Measurements from ENCODE around the gene TEP1. TPM values are rescaled to one million over a fixed set of nuclear protein-coding genes. Genes with fewer than 3 reads are reported as not detected.

The TEP1 gene
- total RNA-seq, 2 donors from 2014 or later: 36.6 to 86.1 TPM

DNA sequence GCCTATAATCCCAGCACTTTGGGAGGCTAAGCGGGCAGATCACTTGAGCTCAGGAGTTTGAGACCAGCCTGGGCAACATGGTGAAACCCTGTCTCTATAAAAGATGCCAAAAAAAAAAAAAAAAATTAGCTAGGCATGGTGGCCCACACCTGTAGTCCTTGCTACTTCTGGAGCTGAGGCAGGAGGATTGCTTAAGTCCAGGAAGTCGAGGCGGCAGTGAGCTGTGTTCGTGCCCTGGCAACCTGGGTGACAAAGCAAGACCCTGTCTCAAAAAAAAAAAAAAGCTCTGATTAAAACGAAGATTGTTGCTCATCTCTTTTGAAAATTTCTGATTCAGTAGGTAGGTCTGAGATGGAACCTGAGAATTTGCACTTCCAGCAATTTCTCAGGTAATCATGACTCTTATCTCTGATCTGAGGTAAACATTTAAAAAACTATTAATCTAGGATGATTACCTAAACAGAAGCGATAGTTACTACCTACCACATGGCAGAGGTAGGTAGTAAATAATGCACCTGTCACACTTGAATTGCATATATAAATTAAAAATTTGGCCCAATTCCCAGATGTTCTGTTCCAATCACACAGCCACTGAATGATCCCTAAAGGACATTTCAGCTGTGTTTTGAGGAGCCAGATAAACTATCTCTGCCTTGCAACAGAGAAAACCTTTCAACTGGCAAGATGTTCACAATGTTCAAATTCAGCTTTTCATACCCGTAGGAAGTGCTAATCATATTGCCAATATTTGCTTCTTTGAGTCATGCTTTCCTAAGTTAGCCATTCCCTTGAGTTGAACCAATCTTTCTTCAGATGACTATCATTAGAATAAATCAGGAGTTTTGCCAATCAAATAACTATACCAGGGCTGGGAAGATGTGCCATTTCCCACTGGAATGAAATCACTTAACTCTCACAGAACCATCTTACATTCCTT, 4.2 kb upstream of the TEP1 start:
- Mint-ChIP-seq H3K27ac (no peak overlapping the region), H3K27me3 (no peaks in the 10 kb centered on the region), H3K4me1 (peaks cover 17% of the 10 kb centered on the region), H3K4me3 (no peak overlapping the region), H3K36me3 (ENCODE audit: low read depth) (peaks cover 11% of the 10 kb centered on the region), H3K9me3 (no peaks in the 10 kb centered on the region)
- ATAC-seq (replicated peaks): no peak

DNA sequence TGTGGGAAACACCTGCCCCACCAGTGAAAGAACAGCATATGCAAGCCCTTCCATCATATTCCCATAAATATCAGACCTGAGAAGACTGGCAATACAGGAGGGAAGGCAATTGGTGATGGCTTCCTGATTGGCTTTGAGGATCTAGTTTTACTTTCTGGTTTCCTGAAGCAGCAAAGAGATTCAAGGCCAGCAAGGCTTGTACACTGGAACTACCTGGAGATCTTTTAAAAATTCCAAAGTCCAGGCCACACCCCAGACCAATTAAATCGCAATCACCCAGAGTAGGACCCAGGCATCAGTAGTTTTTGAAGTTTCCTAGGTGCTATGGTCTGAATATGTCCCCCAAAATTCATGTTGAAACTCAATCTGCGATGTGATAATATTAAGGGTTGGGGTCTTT, 2.9 kb upstream of the TEP1 start:
- Mint-ChIP-seq H3K27me3 (no peaks in the 10 kb centered on the region), H3K4me3 (peak overlapping the region; percentile 19), H3K36me3 (ENCODE audit: low read depth) (peaks cover 18% of the 10 kb centered on the region), H3K4me1 (peaks cover 19% of the 10 kb centered on the region), H3K27ac (peak overlapping the region; percentile 5), H3K9me3 (no peaks in the 10 kb centered on the region)
- no peak for ATAC-seq (replicated peaks)

DNA sequence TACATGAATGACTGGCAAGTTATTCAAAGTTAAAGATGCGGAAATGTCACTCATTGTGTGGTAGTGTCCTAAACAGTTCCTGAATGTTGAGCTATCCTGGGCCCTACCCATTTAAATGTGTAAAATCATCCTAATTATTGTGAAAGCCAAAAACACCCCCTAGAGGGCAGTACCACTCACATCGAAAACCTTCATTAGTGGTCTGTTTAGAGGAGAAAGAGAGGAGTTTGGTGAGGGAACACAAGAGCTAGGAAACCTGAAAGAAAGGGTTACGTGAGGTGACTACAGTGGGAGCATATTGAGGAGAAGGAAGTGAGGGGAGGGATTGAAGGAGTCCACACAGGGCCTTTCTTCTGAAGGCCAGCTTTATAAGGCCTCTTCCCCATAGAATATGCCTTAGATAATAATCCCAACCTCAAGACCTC, 2.5 kb upstream of the TEP1 start:
- Mint-ChIP-seq H3K27me3 (no peaks in the 10 kb centered on the region), H3K27ac (peak overlapping the region; percentile 5), H3K4me3 (peak overlapping the region; percentile 19), H3K4me1 (peaks cover 24% of the 10 kb centered on the region), H3K9me3 (no peaks in the 10 kb centered on the region), H3K36me3 (ENCODE audit: low read depth) (peaks cover 23% of the 10 kb centered on the region)
- peak; percentile 28 for ATAC-seq (replicated peaks)

DNA sequence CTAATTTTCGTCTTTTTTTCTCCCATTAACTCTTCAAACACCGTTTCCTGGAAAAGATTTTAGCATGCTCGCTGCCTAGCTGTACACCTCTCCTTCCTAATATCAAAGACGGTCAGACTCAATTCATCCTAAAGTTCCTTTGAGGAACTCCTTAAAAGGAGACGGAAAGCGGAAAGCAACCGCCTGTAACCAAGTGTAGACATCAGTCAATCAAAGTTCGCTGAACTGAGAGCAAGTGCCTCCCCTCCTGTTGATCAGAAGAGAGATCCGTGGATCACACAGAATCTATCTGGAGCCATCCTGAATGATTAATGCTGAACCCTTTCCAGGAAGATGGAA, 412 bp upstream of the TEP1 start:
- Mint-ChIP-seq H3K27ac (peak overlapping the region; percentile 97), H3K36me3 (ENCODE audit: low read depth) (peaks cover 31% of the 10 kb centered on the region), H3K4me3 (peak overlapping the region; percentile 95), H3K9me3 (no peaks in the 10 kb centered on the region), H3K4me1 (peaks cover 30% of the 10 kb centered on the region), H3K27me3 (no peaks in the 10 kb centered on the region)
- ATAC-seq (replicated peaks): peak; percentile 58

DNA sequence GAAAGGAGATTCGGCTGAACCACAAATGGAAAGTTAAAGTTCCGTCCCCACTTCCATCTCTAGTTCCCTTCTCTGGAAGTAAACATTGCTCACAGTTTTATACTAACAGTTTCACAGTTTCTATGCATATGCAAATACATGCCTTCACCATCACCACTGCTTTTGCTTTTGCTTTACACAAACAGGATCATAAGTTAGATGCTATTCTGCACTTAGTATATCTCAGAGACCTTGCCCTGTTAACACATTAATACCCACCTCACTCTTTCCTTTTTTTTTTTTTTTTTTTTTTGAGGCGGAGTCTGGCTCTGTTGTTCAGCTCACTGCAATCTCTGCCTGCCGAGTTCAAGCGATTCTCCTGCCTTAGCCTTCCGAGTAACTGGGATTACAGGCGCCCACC, 890 bp downstream of the TEP1 start:
- Mint-ChIP-seq H3K4me1 (peaks cover 30% of the 10 kb centered on the region), H3K4me3 (peak overlapping the region; percentile 95), H3K9me3 (no peaks in the 10 kb centered on the region), H3K27me3 (no peaks in the 10 kb centered on the region), H3K27ac (peak overlapping the region; percentile 97), H3K36me3 (ENCODE audit: low read depth) (peaks cover 42% of the 10 kb centered on the region)
- peak; percentile 47 for ATAC-seq (replicated peaks)

DNA sequence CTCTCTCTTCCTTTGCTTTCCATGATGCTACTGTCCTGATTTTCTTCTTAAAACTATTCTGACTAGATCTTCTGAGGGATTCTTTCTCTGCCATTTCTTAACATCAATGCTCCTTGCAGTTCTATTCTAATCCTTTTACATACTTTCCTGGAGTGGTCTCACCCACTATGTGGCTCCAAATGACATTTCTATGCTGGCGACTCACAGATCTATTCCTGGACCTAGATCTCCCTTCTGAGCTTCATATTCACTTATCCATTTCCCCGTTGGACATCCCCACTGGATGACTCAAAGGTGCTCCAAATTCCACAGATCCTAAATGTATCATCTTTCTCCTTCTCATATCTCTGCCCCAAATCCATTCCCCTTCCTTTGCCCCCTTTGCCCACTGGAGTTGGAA, 4.1 kb downstream of the TEP1 start:
- H3K27ac Mint-ChIP-seq: peak overlapping the region; percentile 20
- H3K4me3 Mint-ChIP-seq: no peak overlapping the region
- no peaks in the 10 kb centered on the region for H3K9me3 Mint-ChIP-seq
- no peaks in the 10 kb centered on the region for H3K27me3 Mint-ChIP-seq
- H3K4me1 Mint-ChIP-seq: peaks cover 37% of the 10 kb centered on the region
- ATAC-seq (replicated peaks): no peak
- H3K36me3 Mint-ChIP-seq (ENCODE audit: low read depth): peaks cover 73% of the 10 kb centered on the region

DNA sequence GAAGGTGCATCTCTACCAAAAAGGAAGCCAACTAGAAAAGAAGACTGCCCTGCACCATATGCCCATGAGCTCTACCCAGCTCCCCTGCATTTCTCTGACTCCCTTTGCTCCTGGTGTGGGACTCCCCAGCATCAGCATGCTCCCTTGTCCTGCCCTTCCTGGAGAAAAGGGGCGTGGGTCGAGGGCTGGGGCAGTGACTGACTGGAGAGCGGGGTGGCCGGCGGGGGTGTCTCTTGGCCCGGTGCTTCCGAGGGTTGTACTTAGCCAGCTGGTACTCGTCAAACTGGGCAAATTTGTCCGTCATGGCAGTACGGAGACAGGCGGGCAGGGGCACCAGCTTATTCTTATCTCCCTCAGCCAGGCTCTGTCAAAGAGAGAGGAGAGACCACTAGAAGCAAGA, 9.8 kb downstream of the TEP1 start:
- H3K36me3 Mint-ChIP-seq (ENCODE audit: low read depth): peaks cover 100% of the 10 kb centered on the region
- H3K27me3 Mint-ChIP-seq: no peaks in the 10 kb centered on the region
- peaks cover 39% of the 10 kb centered on the region for H3K4me1 Mint-ChIP-seq
- ATAC-seq (replicated peaks): no peak
- H3K27ac Mint-ChIP-seq: peak overlapping the region; percentile 100
- no peaks in the 10 kb centered on the region for H3K9me3 Mint-ChIP-seq
- H3K4me3 Mint-ChIP-seq: no peak overlapping the region

DNA sequence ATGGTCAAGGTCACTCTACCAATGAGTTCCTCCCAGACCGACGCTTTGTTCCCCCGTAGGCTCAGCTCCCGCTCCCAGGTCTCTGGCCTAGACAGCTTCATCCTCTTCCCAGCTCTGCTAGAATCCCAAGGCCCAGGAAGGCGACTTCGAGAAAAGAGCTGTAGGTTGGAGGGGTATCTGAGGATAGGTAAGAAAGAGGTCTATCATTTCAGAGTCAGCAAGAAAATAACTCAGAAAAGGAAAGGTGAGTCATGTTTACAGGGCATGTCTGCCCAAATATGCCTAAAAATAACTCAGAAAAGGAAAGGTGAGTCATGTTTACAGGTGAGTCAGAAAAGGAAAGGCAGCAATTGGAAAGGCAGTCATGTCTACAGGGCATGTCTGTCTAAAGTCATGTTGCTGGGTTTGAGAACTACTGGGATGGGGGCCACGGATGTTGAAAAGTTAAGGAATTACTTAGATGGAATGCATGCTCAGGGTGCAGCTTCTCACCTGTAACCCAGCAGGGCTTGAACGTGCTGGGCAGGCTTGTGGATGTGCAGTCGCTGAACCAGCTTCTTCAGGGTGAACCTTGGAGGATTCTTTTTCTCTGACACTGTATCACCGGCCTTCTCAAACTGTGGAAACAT, 12.2 kb downstream of the TEP1 start:
- H3K27ac Mint-ChIP-seq: peak overlapping the region; percentile 100
- H3K36me3 Mint-ChIP-seq (ENCODE audit: low read depth): peaks cover 97% of the 10 kb centered on the region
- H3K9me3 Mint-ChIP-seq: no peaks in the 10 kb centered on the region
- peak overlapping the region; percentile 86 for H3K4me3 Mint-ChIP-seq
- peak; percentile 92 for ATAC-seq (replicated peaks)
- peaks cover 31% of the 10 kb centered on the region for H3K4me1 Mint-ChIP-seq
- H3K27me3 Mint-ChIP-seq: no peaks in the 10 kb centered on the region

DNA sequence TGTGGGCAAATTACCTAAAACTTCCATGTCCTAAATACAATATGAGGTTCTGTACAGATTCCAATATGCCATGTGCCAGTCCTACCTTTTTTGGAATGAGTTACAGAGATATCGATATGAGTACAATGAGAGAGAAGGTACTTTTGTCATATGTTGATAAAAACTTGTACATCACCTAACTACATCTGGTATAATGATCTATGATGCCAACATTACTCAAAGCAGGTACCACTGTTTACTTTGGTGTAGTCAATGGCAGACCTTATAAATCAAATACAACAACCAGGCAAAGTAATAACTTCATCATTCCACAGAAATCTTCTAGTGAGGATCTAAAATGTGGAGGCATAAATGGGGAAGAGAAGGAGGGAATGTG, 12.7 kb downstream of the TEP1 start:
- Mint-ChIP-seq H3K27ac (peak overlapping the region; percentile 100), H3K27me3 (no peaks in the 10 kb centered on the region), H3K4me1 (peaks cover 30% of the 10 kb centered on the region), H3K36me3 (ENCODE audit: low read depth) (peaks cover 97% of the 10 kb centered on the region), H3K9me3 (no peaks in the 10 kb centered on the region), H3K4me3 (peak overlapping the region; percentile 86)
- ATAC-seq (replicated peaks): peak; percentile 87

DNA sequence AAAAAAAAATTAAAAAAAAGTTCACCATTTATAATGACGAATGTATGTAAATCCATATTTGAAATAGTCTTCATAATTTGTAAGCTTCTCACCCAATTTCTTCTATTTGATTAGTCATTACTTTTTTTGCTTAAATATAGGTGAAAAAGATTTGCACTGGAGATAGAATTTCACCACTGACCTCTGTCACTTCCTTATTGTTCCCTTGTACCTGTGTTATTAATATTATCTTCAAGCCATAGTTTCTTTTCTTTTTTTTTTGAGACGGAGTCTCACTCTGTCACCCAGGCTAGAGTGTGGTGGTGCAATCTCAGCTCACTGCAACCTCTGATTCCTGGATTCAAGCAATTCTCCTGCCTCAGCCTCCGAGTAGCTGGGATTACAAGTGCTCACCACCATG, 15.8 kb downstream of the TEP1 start:
- H3K4me3 Mint-ChIP-seq: no peak overlapping the region
- H3K36me3 Mint-ChIP-seq (ENCODE audit: low read depth): peaks cover 95% of the 10 kb centered on the region
- peaks cover 17% of the 10 kb centered on the region for H3K4me1 Mint-ChIP-seq
- no peak overlapping the region for H3K27ac Mint-ChIP-seq
- ATAC-seq (replicated peaks): no peak
- H3K27me3 Mint-ChIP-seq: no peaks in the 10 kb centered on the region
- no peaks in the 10 kb centered on the region for H3K9me3 Mint-ChIP-seq

DNA sequence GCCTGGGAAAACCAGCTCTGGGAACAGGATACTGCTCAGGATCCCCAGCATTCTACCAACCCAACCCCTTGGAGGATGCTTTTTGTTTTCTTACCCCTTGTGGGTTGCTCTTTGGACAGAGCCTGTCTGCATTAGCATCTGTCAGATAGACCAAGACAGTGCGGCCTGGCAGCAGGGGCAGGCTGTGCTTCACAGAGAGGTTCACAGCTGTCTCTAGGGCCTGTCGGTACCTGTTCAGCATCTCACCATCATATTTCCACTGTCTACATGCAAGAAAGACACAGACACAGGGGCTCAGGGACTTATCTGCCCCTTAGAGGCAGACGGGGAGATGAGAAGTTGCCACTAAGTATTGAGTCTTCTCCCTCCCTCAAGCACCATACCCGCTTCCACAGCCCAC, 21.8 kb downstream of the TEP1 start:
- ATAC-seq (replicated peaks): no peak
- Mint-ChIP-seq H3K36me3 (ENCODE audit: low read depth) (peaks cover 99% of the 10 kb centered on the region), H3K9me3 (no peaks in the 10 kb centered on the region), H3K27me3 (no peaks in the 10 kb centered on the region), H3K4me3 (no peak overlapping the region), H3K4me1 (no peaks in the 10 kb centered on the region), H3K27ac (no peak overlapping the region)

DNA sequence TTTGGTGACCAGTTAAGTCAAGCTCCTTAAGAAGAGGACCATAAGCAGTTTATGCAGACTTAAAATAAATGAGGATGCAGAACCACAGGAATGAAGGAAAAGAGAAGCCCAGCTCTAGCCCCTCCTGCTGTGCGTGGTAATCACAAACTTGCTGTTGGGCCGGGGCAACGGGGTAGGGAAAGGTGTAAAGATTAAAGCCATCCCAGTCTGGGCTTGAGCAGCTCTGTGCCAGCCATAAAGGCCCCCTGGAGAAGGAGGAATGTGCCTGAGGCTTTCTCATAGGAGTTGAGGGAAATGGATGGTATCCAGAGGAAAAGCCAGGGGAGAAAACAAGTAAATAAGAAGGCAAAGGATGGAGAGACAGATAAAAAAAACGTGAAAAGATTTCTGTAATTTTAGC, 25.1 kb downstream of the TEP1 start:
- H3K4me3 Mint-ChIP-seq: no peak overlapping the region
- H3K4me1 Mint-ChIP-seq: no peaks in the 10 kb centered on the region
- H3K36me3 Mint-ChIP-seq (ENCODE audit: low read depth): peaks cover 99% of the 10 kb centered on the region
- no peaks in the 10 kb centered on the region for H3K9me3 Mint-ChIP-seq
- no peak for ATAC-seq (replicated peaks)
- H3K27ac Mint-ChIP-seq: peak overlapping the region; percentile 79
- H3K27me3 Mint-ChIP-seq: no peaks in the 10 kb centered on the region

DNA sequence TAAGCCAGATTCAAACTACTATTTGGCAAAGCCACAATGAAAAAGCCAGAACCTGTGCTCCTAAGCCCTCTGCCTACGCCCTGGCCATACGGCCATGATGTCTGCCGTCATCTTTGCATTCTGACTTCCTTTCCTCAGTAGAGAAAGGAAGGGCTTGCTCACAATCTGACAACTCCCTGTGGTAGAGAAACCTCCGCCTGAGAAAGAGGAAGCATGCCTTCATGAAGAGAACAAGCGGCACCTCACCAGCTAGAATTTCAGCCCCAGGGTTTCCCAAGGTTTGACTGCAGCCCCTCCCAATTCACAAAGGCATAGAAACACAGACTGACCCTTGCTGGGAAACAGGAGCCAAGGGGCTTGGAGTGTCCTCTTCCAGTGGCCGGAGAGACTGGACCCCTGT, 25.7 kb downstream of the TEP1 start:
- no peaks in the 10 kb centered on the region for H3K4me1 Mint-ChIP-seq
- ATAC-seq (replicated peaks): no peak
- peaks cover 100% of the 10 kb centered on the region for H3K36me3 Mint-ChIP-seq (ENCODE audit: low read depth)
- H3K4me3 Mint-ChIP-seq: no peak overlapping the region
- no peaks in the 10 kb centered on the region for H3K9me3 Mint-ChIP-seq
- no peaks in the 10 kb centered on the region for H3K27me3 Mint-ChIP-seq
- H3K27ac Mint-ChIP-seq: peak overlapping the region; percentile 79

DNA sequence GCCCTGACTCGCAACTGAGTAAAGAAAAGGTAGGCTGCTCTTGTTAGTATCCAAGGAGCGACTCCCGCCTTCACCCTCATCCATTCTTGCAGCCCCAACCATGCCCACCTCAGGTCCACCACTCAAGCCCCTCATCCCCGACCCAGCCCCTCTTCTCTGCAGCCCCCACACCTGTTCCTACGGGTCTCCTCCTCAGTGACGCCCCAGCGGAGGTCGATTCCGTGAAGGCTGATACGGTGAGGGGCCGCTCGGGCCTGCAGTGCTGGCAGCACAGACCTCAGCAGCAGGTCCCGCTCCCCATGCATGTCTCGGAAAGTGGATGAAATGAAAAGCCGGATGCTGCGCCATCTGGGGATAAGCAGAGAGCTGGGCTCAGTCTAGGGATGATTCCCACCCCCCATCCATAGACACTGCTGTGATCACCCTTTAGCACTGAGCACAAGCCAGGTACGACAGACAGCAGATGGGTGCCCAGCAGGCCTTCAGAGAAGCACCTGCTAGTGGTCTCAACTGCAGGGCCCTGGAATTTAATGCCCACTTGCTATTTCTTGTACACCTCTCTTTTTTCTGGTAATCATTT, 26.9 kb downstream of the TEP1 start:
- H3K4me1 Mint-ChIP-seq: no peaks in the 10 kb centered on the region
- H3K9me3 Mint-ChIP-seq: no peaks in the 10 kb centered on the region
- no peak overlapping the region for H3K4me3 Mint-ChIP-seq
- H3K36me3 Mint-ChIP-seq (ENCODE audit: low read depth): peaks cover 100% of the 10 kb centered on the region
- H3K27me3 Mint-ChIP-seq: no peaks in the 10 kb centered on the region
- ATAC-seq (replicated peaks): no peak
- H3K27ac Mint-ChIP-seq: no peak overlapping the region

DNA sequence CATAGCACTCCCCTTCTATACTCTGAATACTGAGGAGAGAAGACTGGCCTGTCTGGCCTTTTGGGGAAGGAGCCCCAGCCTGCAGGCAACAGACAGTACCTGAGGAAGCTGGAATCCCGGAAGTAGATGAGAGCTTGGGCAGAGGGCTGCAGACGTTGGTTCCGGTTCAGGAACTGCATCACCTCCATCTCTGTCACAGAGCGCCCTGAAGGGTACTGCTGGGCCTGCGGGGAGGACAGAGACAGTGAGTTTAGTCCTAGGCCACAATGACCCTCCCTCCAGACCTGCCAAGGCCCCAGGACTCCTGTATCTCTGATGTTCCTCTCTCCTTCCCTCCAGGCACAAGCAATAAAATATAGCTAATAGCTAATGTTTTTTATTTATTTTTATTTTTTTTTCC, 28.4 kb downstream of the TEP1 start:
- Mint-ChIP-seq H3K27me3 (no peaks in the 10 kb centered on the region), H3K9me3 (no peaks in the 10 kb centered on the region), H3K4me3 (no peak overlapping the region), H3K4me1 (no peaks in the 10 kb centered on the region), H3K27ac (peak overlapping the region; percentile 54), H3K36me3 (ENCODE audit: low read depth) (peaks cover 100% of the 10 kb centered on the region)
- no peak for ATAC-seq (replicated peaks)

Data from activated T-helper 17 cell treated with anti-CD3 and anti-CD28 coated beads, Interleukin-2, amount 50 U/mL, for 72 hours (primary cell).